Stimulated activated CD8-positive, alpha-beta memory T cell treated with anti-CD3 and anti-CD28 coated beads, Interleukin-4, amount 100 ng/mL, for 48 hours (primary cell): ENCODE results near the gene TP53BP2.
"Not testable (repeated sequence)": the region's sequence is repeated elsewhere in the genome, so short reads cannot be mapped to it uniquely, and the experiment has no call there.

Experiments used
- DNase-seq: peaks from one replicate; pipeline ENCODE4 v3.0.0-alpha.2; 2020

TP53BP2 gene

GRCh38 chr1:223829678-223830077 is 16.1 kb downstream of the TP53BP2 start:
- no peak for DNase-seq

- DNase-seq: no peak
These were observed 17.4 kb downstream of the TP53BP2 start for GRCh38 chr1:223828162-223828848.

- DNase-seq: no peak
These were observed 18.5 kb downstream of the TP53BP2 start for GRCh38 chr1:223827193-223827663.

- DNase-seq: no peak
These were observed 19.7 kb downstream of the TP53BP2 start for GRCh38 chr1:223825767-223826748.

GRCh38 chr1:223824712-223825111 is 21.0 kb downstream of the TP53BP2 start:
- DNase-seq: no peak

GRCh38 chr1:223824287-223824686 is 21.5 kb downstream of the TP53BP2 start:
- no peak for DNase-seq

GRCh38 chr1:223820971-223821370 is 24.8 kb downstream of the TP53BP2 start:
- DNase-seq: no peak

GRCh38 chr1:223820515-223820858 is 25.3 kb downstream of the TP53BP2 start:
- DNase-seq: no peak

- no peak for DNase-seq
These were observed 25.8 kb downstream of the TP53BP2 start for GRCh38 chr1:223819730-223820514.

- DNase-seq: not testable (repeated sequence)
These were observed 28.5 kb downstream of the TP53BP2 start for GRCh38 chr1:223817265-223817664.

- no peak for DNase-seq
These were observed 29.9 kb downstream of the TP53BP2 start for GRCh38 chr1:223815865-223816264.

GRCh38 chr1:223815020-223815853 is 30.5 kb downstream of the TP53BP2 start:
- DNase-seq: no peak

GRCh38 chr1:223813645-223814044 is 32.1 kb downstream of the TP53BP2 start:
- no peak for DNase-seq

GRCh38 chr1:223811634-223812101 is 34.1 kb downstream of the TP53BP2 start:
- no peak for DNase-seq

- no peak for DNase-seq
These were observed 35.2 kb downstream of the TP53BP2 start for GRCh38 chr1:223810586-223810985.

- DNase-seq: not testable (repeated sequence)
These were observed 35.8 kb downstream of the TP53BP2 start for GRCh38 chr1:223809905-223810304.

- DNase-seq: no peak
These were observed 42.5 kb downstream of the TP53BP2 start for GRCh38 chr1:223803211-223803610.

GRCh38 chr1:223802602-223803001 is 43.1 kb downstream of the TP53BP2 start:
- DNase-seq: no peak

GRCh38 chr1:223802032-223802431 is 43.7 kb downstream of the TP53BP2 start:
- no peak for DNase-seq

- DNase-seq: no peak
These were observed 49.5 kb downstream of the TP53BP2 start for GRCh38 chr1:223796210-223796609.

- DNase-seq: no peak
These were observed 51.4 kb downstream of the TP53BP2 start for GRCh38 chr1:223794136-223794880.
